Endodermal cell (in vitro differentiated cells): Measurements from ENCODE around the gene LAMB1. TPM values are rescaled to one million over a fixed set of nuclear protein-coding genes. Genes with fewer than 3 reads are reported as not detected.

Experiments used
- DNase-seq: peaks from one replicate; pipeline ENCODE4 v3.0.0-alpha.2; 2017
- H3K27ac ChIP-seq: 2 replicates; pipeline ENCODE4 v1.5.1; 2013; ENCODE audit warnings: mild to moderate bottlenecking, low read depth, low read length, moderate library complexity
- H3K27me3 ChIP-seq: 2 replicates; pipeline ENCODE4 v1.6.1; 2013; ENCODE audit warnings: mild to moderate bottlenecking, low read length, moderate library complexity; ENCODE audit not compliant: insufficient read depth, control insufficient read depth, poor library complexity, severe bottlenecking
- H3K36me3 ChIP-seq: 2 replicates; pipeline ENCODE4 v1.7.0; 2013; ENCODE audit warnings: mild to moderate bottlenecking, low read length, moderate library complexity; ENCODE audit not compliant: control insufficient read depth, insufficient read depth
- H3K4me1 ChIP-seq: one replicate; pipeline ENCODE4 v1.7.0; 2013; ENCODE audit warnings: low read length; ENCODE audit not compliant: control insufficient read depth, insufficient read depth
- H3K4me3 ChIP-seq: 2 replicates; pipeline ENCODE4 v1.5.1; 2013; ENCODE audit warnings: mild to moderate bottlenecking, low read length, moderate library complexity
- H3K9ac ChIP-seq: 2 replicates; pipeline ENCODE4 v1.6.1; 2013; ENCODE audit warnings: mild to moderate bottlenecking, low read length, moderate library complexity; ENCODE audit not compliant: poor library complexity, severe bottlenecking; ENCODE audit errors: extremely low read depth
- H3K9me3 ChIP-seq: 2 replicates; pipeline ENCODE4 v1.6.1; 2013; ENCODE audit warnings: mild to moderate bottlenecking, low read length, moderate library complexity; ENCODE audit not compliant: control insufficient read depth
- H3K27ac Mint-ChIP-seq: 2 replicates; pipeline ENCODE4 v1.8.0; 2020; ENCODE audit warnings: mixed read lengths
- H3K27me3 Mint-ChIP-seq: 2 replicates; pipeline ENCODE4 v1.8.0; 2021; ENCODE audit warnings: mild to moderate bottlenecking, mixed read lengths; ENCODE audit not compliant: insufficient read depth
- H3K36me3 Mint-ChIP-seq: 2 replicates; pipeline ENCODE4 v1.8.0; 2020; ENCODE audit warnings: low read depth, mixed read lengths
- H3K4me1 Mint-ChIP-seq: 2 replicates; pipeline ENCODE4 v1.8.0; 2020; ENCODE audit warnings: mixed read lengths
- H3K4me3 Mint-ChIP-seq: 2 replicates; pipeline ENCODE4 v1.8.0; 2020; ENCODE audit warnings: mild to moderate bottlenecking, moderate library complexity, mixed read lengths
- H3K9me3 Mint-ChIP-seq: 2 replicates; pipeline ENCODE4 v1.8.0; 2020; ENCODE audit warnings: mild to moderate bottlenecking, mixed read lengths
- CTCF ChIP-seq: fragments of 200-600 bp; sonication (generic); conservative IDR thresholded peaks from 2 replicates; pipeline ENCODE4 v1.5.0; 2021; ENCODE audit warnings: antibody characterized with exemption, mild to moderate bottlenecking
- WGBS, 2 experiments: methylation state at CpG; one replicate each; pipeline versions ENCODE4 v1.1.5 to v1.1.7; 2013; ENCODE audit warnings: missing lambda C conversion rate in 2 of 2, mixed read lengths in 1 of 2; ENCODE audit not compliant: insufficient coverage in 1 of 2, insufficient read length in 1 of 2; 5-methylcytosine and 5-hydroxymethylcytosine counted together
- total RNA-seq, 2 donors: library from RNA; stranded (reverse); fragmentation: NEBNext Ultra II Directional in 1 of 2; extraction: Animal tissue kit (Norgen Biotek cat#: 25700) in 1 of 2; gene quantifications; 2 replicates in 1 of 2; 3 replicates in 1 of 2; pipeline ENCODE4 v1.2.1, GENCODE V29; 2021

The LAMB1 gene
- total RNA-seq, 2 donors from 2014 or later: 192 to 209 TPM

GRCh38 chr7:107982042-107982840, 20.7 kb downstream of the LAMB1 start:
- no peak overlapping the region for H3K9ac ChIP-seq
- H3K4me3 Mint-ChIP-seq: no peak overlapping the region
- no peaks in the 10 kb centered on the region for H3K9me3 Mint-ChIP-seq
- DNase-seq: no peak
- no peaks in the 10 kb centered on the region for H3K9me3 ChIP-seq
- peaks cover 96% of the 10 kb centered on the region for H3K36me3 ChIP-seq
- no peak overlapping the region for H3K27ac Mint-ChIP-seq
- H3K27me3 Mint-ChIP-seq: no peaks in the 10 kb centered on the region
- TF ChIP-seq CTCF: no peak
- no peak overlapping the region for H3K27ac ChIP-seq
- H3K4me1 Mint-ChIP-seq: no peaks in the 10 kb centered on the region
- peaks cover 6% of the 10 kb centered on the region for H3K4me1 ChIP-seq
- H3K27me3 ChIP-seq: no peaks in the 10 kb centered on the region
- H3K4me3 ChIP-seq: no peak overlapping the region
- H3K36me3 Mint-ChIP-seq: peaks cover 64% of the 10 kb centered on the region
- WGBS, 2 experiments: 91 to 92% methylated on average over 8 to 9 of the region's 9 CpGs

GRCh38 chr7:107981466-107981865, 21.5 kb downstream of the LAMB1 start:
- Histone ChIP-seq H3K4me1 (peaks cover 6% of the 10 kb centered on the region), H3K9me3 (no peaks in the 10 kb centered on the region), H3K27ac (no peak overlapping the region), H3K9ac (no peak overlapping the region), H3K4me3 (no peak overlapping the region), H3K36me3 (peaks cover 96% of the 10 kb centered on the region), H3K27me3 (no peaks in the 10 kb centered on the region)
- Mint-ChIP-seq H3K27me3 (no peaks in the 10 kb centered on the region), H3K36me3 (peaks cover 61% of the 10 kb centered on the region), H3K9me3 (no peaks in the 10 kb centered on the region), H3K4me1 (no peaks in the 10 kb centered on the region), H3K4me3 (no peak overlapping the region), H3K27ac (no peak overlapping the region)
- TF ChIP-seq CTCF: no peak
- DNase-seq: no peak
- 92 to 96% methylated on average over 2 to 4 of the region's 4 CpGs for WGBS, 2 experiments

- Histone ChIP-seq H3K4me3 (no peak overlapping the region), H3K27me3 (no peaks in the 10 kb centered on the region), H3K36me3 (peaks cover 96% of the 10 kb centered on the region), H3K9me3 (no peaks in the 10 kb centered on the region), H3K27ac (no peak overlapping the region), H3K4me1 (peaks cover 6% of the 10 kb centered on the region), H3K9ac (no peak overlapping the region)
- Mint-ChIP-seq H3K9me3 (no peaks in the 10 kb centered on the region), H3K27me3 (no peaks in the 10 kb centered on the region), H3K4me3 (no peak overlapping the region), H3K4me1 (no peaks in the 10 kb centered on the region), H3K36me3 (peaks cover 61% of the 10 kb centered on the region), H3K27ac (no peak overlapping the region)
- no peak for TF ChIP-seq CTCF
- no peak for DNase-seq
- WGBS, 2 experiments: 96 to 98% methylated on average over 8 of the region's 8 CpGs
Observed at GRCh38 chr7:107980671-107981190, 22.2 kb downstream of the LAMB1 start.
